Ramos (cell line): ENCODE data around the gene STRIP1.

Experiments
- in situ Hi-C: fragments of 300-500 bp; cut with MboI; formaldehyde crosslinking; loops from one replicate; pipeline ENCODE4 v1.14.3; 2022; ENCODE audit warnings: low sequenced_read_pairs; ENCODE audit not compliant: unreplicated experiment

Gene STRIP1

DNA sequence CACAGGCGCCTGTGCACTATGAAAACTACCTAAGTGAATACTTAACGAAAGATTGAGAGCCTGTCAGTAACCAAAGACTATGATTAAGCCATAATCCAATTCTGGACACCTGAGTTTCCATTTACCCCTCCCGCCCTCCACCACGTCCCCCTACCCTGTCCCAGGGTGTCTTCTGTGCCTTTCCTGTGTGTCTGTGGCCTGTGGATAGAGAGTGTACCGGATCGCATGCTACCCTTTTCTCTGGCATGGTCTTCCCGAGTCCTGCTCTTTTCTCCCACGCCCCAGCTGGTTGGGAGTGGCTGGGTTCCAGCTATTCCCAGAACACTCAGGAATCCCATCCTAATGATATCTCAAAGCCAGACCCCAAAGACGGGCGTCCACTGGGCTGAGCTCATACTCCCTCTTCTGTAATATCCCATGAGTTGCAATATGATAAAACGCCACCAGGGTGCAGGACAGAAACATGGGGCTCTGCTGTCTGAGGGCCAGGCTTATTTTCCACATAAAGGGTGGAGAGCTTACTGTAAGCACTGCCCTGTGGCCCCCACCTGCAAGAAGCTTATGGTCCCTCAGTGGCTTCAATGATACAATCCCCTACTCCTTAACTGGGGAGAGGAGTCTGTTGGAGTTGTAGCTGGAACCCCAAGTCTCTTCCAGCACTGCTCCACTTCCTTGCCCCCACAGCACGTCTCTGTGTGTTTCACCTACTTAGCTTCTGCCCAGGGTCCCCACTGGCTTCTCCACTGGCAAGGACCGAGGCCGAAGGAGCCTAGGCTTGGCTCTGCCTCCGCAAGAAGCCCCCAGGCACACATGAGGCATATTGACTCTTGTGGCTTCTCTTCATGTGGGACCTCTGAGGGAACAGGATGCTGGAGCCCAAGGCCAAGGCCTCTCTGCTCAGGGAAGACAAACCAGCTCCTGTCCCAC is 53.7 kb downstream of the STRIP1 start:
- in situ Hi-C loops: no loop called here

GRCh38 chr1:110088739-110089316 is 54.4 kb downstream of the STRIP1 start:
- in situ Hi-C loops: no loop called here

DNA sequence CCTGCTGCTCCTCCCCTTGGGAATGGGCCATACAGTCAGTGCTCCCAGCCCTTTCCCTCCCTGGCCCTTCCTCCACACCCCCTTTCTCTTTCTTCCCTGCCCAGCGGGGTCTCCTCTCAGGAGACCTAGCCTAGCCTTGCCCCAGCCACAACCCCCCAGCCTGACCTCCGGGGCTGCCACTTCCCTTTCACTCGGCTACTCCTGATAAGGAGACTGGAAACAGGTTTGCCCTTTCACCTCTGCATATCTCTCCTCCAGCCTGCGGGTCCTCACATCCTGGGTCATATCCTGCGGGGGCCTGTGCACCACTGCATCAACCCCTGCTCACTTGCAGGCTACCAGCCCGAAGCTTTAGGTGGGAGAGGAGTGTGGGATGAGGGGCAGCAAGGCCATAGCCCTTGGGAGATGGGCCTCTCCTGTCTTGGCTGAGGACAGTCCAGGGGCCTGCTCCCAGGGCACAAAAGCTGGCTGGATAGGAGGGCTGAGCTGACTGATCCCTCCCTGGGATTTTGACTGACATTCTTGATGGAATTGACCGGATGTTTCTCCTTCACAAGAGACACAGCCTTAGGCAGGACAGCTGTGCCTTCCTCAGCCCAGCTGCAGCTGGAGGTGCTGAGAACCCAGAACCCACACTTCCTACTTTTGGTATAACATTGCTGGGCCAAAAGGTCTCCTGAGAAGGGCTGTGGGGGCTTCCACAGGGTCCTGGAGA is 55.3 kb downstream of the STRIP1 start:
- in situ Hi-C loops: no loop called here

DNA sequence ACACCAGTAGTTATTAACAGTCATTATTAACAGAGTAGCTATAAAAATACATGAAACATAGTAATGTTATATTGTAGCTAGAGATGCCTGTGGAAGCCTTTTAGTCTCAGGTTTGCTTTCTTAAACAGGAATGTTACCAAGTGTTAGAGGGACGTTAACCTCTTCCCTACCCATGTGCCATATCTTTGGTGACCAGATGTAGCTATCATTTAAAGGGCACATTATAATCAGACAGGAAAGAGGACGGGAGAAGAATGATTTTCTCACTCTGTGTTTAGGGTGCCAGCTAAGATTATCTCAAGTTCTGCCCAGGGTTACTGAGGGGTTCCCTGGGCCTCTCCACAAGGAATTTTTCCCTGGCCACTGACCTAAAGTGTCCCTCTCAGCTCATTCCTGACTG is 57.0 kb downstream of the STRIP1 start:
- in situ Hi-C loops: no loop called here

- in situ Hi-C loops: no loop called here
Measured at GRCh38 chr1:110091791-110092190, 57.4 kb downstream of the STRIP1 start.

DNA sequence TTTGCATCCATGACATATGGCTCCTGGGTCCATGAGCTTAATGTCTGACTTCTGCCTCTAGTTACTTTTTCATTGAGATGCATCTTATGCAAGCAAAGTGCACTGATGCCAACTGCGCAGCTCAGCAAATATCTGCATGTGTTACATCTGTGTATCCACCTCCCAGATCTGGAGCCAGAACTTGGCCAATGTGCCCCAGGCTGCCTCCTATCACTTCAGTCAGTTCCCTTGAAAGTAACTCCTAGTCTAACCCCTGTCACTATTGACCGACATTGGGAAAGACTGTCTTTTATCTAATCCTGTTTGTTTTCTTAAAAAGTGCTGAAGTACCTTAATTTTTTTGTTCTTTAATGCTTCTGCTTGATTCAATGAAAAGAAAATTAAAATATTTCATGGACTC is 58.6 kb downstream of the STRIP1 start:
- in situ Hi-C loops: no loop called here

DNA sequence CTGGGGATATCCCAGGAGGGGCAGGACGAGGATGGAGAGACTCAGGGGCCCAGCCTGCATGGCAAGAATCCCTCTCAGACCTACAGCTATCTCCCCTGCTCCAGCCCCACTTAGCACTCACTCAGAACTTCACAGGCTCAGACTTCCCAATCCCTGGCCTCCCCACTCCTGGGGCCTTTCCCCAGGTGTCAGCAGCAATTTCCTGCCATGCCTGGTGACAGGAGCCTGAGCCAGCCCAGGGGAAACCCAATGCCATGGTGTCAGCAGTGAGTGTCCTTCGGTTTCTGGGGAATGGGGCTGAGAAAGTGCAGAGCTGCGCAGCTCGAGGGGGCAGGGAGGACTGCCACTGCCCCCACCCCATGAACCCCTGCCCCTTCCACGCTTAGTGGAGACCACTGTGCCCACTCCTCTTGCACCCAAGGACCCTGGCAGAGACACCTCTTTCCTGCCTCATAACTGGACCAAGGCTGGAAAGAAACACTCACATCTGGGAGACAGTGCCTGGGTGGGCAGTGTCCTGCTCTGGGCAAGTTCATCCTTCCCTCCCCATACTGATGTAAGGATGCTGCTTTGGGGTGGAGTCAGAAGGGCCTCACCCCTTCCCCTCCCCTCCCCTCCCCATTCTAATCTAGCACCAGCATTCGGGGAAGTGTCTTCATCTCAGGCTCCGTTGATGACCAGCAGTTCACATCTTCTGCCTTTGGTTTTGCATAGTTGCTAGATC is 60.7 kb downstream of the STRIP1 start:
- in situ Hi-C loops: no loop called here

GRCh38 chr1:110097507-110098221 is 63.2 kb downstream of the STRIP1 start:
- in situ Hi-C loops: no loop called here

DNA sequence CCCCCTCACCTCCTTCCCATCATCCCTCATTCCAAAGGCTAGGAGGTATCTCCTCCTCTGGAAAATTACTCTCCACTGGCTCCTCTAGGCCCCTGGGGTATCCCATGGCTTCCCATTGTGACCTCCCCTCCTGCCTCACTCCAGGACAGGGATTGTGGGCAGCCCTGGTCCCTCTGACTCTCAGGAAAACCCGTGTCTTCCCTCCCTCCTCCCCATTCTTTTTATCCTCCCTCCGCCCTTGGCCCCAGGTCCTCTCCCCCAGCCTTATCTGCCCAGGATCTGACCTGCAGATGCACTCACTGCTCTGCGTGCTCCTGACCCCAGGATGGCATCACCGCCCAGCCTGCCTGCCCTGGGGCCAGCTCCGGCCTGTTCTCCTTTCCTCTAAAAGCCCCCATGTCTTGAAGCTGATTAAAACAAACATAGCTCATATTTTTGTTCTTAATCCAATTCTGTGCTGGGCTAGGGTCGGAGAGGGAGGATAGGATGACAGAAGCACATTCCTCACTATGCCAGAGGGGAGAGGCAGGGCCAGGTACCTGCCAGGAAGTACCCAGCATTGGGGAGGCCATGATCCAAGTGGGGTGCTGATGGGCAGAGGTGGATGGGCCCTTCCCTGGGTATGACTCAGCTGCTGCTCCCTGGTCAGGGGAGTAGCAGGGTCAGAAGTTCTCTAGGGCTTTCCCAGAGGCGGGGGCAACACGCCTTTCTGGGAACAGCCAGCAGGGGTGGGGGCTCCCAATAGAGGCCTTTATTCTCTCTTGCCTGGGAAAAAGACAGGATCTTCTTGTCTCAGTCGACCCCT is 64.0 kb downstream of the STRIP1 start:
- in situ Hi-C loops: no loop called here

GRCh38 chr1:110100335-110100734 is 65.9 kb downstream of the STRIP1 start:
- in situ Hi-C loops: no loop called here

- in situ Hi-C loops: no loop called here
Measured at GRCh38 chr1:110102081-110102480, 67.7 kb downstream of the STRIP1 start.
